T-helper 1 cell treated with Interleukin-12 subunit alpha and Interleukin-12 subunit beta and Interleukin-4 antibody, amounts not matched to agents 30 μg/mL and 1 μg/mL, for 36 hours (primary cell): ENCODE measurements around the gene FREM1.

ENCODE experiments used
- H3K27ac Mint-ChIP-seq: one replicate; pipeline ENCODE4 v1.8.0; 2021; ENCODE audit warnings: mild to moderate bottlenecking, mixed read lengths
- H3K27me3 Mint-ChIP-seq: one replicate; pipeline ENCODE4 v1.8.0; 2021; ENCODE audit warnings: low read depth, mixed read lengths
- H3K36me3 Mint-ChIP-seq: one replicate; pipeline ENCODE4 v1.8.0; 2021; ENCODE audit warnings: low read depth, mixed read lengths
- H3K4me1 Mint-ChIP-seq: one replicate; pipeline ENCODE4 v1.8.0; 2021; ENCODE audit warnings: low read depth, mixed read lengths
- H3K4me3 Mint-ChIP-seq: one replicate; pipeline ENCODE4 v1.8.0; 2021; ENCODE audit warnings: mild to moderate bottlenecking, moderate library complexity, mixed read lengths
- H3K9me3 Mint-ChIP-seq: one replicate; pipeline ENCODE4 v1.8.0; 2021; ENCODE audit warnings: mixed read lengths

Gene FREM1

GRCh38 chr9:14756291-14756690 lies 153.9 kb downstream of the FREM1 start:
- H3K36me3 Mint-ChIP-seq, result no peaks in the 10 kb centered on the region
- H3K4me1 Mint-ChIP-seq, result no peaks in the 10 kb centered on the region
- no peaks in the 10 kb centered on the region for H3K9me3 Mint-ChIP-seq
- H3K4me3 Mint-ChIP-seq, result no peak overlapping the region
- H3K27ac Mint-ChIP-seq, result no peak overlapping the region
- peaks cover under 1% of the 10 kb centered on the region for H3K27me3 Mint-ChIP-seq

DNA sequence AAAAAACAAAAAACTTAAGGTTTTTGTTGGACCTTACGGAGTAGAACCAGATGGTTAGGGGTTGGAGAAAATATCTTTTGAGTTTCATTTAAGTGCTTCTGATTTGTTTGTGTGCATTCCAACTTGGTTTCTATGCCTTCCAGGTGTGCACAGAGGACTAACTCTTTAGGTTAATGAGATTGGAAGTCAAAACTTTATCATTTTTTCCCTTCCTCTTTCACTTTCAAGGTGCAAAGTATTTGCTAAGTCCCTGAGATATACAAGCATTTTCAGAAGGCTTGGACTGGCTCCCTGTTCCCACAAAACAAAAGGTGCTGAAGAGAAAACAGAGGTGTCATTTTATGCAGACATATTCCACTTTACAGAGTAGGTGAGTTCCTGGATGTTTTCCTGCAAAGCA lies 157.4 kb downstream of the FREM1 start:
- H3K27ac Mint-ChIP-seq, result no peak overlapping the region
- peaks cover 31% of the 10 kb centered on the region for H3K27me3 Mint-ChIP-seq

GRCh38 chr9:14752271-14752670 lies 158.0 kb downstream of the FREM1 start:
- Mint-ChIP-seq H3K27me3 (peaks cover 32% of the 10 kb centered on the region), H3K9me3 (no peaks in the 10 kb centered on the region), H3K4me3 (no peak overlapping the region), H3K36me3 (no peaks in the 10 kb centered on the region), H3K27ac (no peak overlapping the region), H3K4me1 (peaks cover 3% of the 10 kb centered on the region)

More for the DNA sequence above, 157.4 kb downstream of the FREM1 start:
- no peaks in the 10 kb centered on the region for H3K36me3 Mint-ChIP-seq
- H3K4me3 Mint-ChIP-seq, result no peak overlapping the region
- no peaks in the 10 kb centered on the region for H3K9me3 Mint-ChIP-seq
- H3K4me1 Mint-ChIP-seq, result peaks cover 3% of the 10 kb centered on the region

DNA sequence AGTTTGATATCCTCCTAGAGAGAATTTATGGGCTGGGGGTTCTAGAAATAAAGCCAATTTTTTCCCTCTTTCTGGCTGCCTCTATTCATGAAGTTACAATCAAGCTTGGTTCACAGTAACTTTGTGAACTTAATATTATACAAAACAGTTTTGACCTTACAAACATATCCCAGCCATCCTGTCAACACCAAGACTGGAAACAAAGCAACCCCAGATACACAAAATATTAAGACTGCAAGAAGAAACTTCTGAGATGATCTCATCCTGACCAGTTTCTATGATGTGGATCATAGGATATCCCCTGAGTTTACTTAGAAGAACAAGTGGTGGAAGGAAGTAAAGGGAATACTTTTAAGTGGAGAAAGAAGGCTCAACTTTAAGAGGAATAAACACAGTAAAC lies 159.4 kb downstream of the FREM1 start:
- Mint-ChIP-seq H3K4me1 (peaks cover 3% of the 10 kb centered on the region), H3K27me3 (peaks cover 32% of the 10 kb centered on the region), H3K4me3 (no peak overlapping the region), H3K27ac (no peak overlapping the region), H3K36me3 (no peaks in the 10 kb centered on the region), H3K9me3 (no peaks in the 10 kb centered on the region)

DNA sequence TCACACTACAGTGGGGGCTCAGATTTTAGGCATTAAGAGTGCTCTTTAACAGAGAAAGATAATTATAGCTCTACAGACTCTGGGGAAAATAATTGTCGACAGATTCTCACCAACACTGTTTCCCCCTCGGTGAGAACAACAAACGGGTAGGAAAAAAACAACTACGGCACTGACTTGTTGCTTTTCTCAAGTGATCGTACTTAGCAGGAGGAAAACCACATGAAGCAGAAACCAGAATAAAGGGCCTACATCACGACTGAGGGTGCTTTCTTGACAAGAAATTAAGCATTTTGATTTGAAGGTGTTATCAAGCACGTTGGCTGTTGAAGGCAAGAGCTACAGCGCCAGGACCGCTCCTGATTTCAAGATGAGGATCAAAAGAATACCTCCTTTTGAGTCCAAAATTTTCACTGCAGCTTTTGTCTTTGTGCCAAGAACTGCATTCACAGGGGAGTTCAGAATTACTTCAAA lies 160.5 kb downstream of the FREM1 start:
- no peak overlapping the region for H3K27ac Mint-ChIP-seq
- H3K36me3 Mint-ChIP-seq, result no peaks in the 10 kb centered on the region
- no peaks in the 10 kb centered on the region for H3K9me3 Mint-ChIP-seq
- H3K4me1 Mint-ChIP-seq, result peaks cover 3% of the 10 kb centered on the region
- H3K27me3 Mint-ChIP-seq, result peaks cover 32% of the 10 kb centered on the region
- H3K4me3 Mint-ChIP-seq, result no peak overlapping the region

DNA sequence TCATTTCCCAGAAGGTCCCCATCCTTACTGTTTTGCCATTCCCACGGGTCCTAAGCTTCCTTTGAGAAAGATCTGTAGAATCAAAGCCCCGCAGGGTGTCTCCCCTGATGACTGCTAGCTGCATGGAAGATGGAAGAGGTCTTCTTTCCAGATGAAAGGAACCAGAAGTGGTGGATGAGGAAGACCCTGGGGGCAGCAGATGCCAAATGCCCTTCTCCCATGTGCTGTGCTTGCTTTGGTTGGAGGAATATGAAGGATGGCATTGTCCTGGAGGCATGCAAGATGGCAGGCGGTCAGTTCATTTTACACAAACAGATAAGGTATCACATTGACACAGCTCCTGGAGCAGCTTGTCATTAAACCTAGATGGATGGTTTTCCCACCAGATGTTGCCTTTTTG lies 161.9 kb downstream of the FREM1 start:
- Mint-ChIP-seq H3K36me3 (no peaks in the 10 kb centered on the region), H3K4me3 (no peak overlapping the region), H3K4me1 (peaks cover 3% of the 10 kb centered on the region), H3K27me3 (peaks cover 32% of the 10 kb centered on the region), H3K9me3 (no peaks in the 10 kb centered on the region), H3K27ac (no peak overlapping the region)

GRCh38 chr9:14747111-14747510 lies 163.1 kb downstream of the FREM1 start:
- H3K4me1 Mint-ChIP-seq, result peaks cover 3% of the 10 kb centered on the region
- H3K36me3 Mint-ChIP-seq, result no peaks in the 10 kb centered on the region
- peaks cover 32% of the 10 kb centered on the region for H3K27me3 Mint-ChIP-seq
- H3K4me3 Mint-ChIP-seq, result no peak overlapping the region
- no peak overlapping the region for H3K27ac Mint-ChIP-seq
- no peaks in the 10 kb centered on the region for H3K9me3 Mint-ChIP-seq

- Mint-ChIP-seq H3K27me3 (peaks cover 33% of the 10 kb centered on the region), H3K9me3 (no peaks in the 10 kb centered on the region), H3K36me3 (no peaks in the 10 kb centered on the region), H3K27ac (no peak overlapping the region), H3K4me3 (no peak overlapping the region), H3K4me1 (peaks cover 3% of the 10 kb centered on the region)
Observed at GRCh38 chr9:14746626-14747025, 163.6 kb downstream of the FREM1 start.

DNA sequence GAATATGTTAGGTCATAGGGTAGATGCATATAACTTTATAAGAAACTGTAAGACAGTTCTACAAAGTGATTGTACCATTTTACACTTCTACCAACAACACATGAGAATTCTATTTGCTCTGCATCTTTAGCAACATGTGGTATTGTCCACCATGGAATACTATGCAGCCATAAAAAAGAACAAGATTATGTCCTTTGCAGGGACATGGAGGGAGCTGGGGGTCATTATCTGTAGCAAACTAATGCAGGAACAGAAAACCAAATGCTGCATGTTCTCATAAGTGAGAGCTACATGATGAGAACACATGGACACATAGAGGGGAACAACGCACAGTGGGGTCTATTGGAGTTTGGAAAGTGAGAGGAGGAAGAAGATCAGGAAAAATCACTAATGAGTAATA lies 165.5 kb downstream of the FREM1 start:
- Mint-ChIP-seq H3K36me3 (no peaks in the 10 kb centered on the region), H3K4me3 (no peak overlapping the region)

DNA sequence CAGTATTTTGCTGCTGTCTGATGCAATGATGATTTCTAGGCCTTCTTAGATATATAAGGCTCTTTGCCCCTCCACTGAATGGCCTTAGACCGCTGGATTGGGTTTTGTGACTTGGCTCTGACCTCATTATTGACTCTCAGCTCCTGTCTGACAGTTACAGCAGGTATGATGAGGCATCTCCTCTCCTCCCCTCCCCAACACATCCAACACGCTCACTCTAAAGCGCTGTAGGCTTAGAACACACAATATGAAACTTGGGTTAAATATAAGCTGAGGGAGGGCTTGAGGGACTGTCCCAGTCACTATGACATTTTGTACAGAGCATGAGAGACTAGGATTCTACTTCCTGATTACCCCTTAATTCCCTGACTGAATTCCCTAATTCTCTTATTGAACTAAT lies 168.9 kb downstream of the FREM1 start:
- Mint-ChIP-seq H3K36me3 (no peaks in the 10 kb centered on the region), H3K27me3 (peaks cover 6% of the 10 kb centered on the region), H3K4me3 (no peak overlapping the region), H3K9me3 (no peaks in the 10 kb centered on the region), H3K27ac (no peak overlapping the region), H3K4me1 (no peaks in the 10 kb centered on the region)

More for the DNA sequence above, 165.5 kb downstream of the FREM1 start:
- no peaks in the 10 kb centered on the region for H3K9me3 Mint-ChIP-seq
- H3K27ac Mint-ChIP-seq, result no peak overlapping the region
- H3K27me3 Mint-ChIP-seq, result peaks cover 21% of the 10 kb centered on the region
- peaks cover under 1% of the 10 kb centered on the region for H3K4me1 Mint-ChIP-seq

DNA sequence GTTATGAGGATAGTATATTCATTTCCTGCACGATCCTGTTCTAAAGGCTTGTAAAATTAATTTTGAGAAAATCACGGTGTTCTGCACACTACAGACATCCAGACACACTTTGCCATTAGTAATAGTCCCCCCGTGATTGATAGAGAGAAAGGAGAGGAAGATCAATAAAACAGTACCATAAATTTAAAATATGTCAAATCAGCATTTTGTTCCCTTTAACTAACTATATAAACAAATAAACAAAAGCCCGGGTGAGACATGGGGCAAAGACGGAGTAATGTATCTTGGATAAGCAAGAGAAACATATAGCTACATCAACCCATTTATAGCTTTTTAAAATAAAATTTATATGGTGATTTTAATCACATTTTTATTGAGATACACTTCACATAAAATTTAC lies 177.1 kb downstream of the FREM1 start:
- H3K36me3 Mint-ChIP-seq, result no peaks in the 10 kb centered on the region
- H3K27ac Mint-ChIP-seq, result no peak overlapping the region
- no peaks in the 10 kb centered on the region for H3K9me3 Mint-ChIP-seq
- no peak overlapping the region for H3K4me3 Mint-ChIP-seq
- H3K27me3 Mint-ChIP-seq, result peaks cover 4% of the 10 kb centered on the region
- H3K4me1 Mint-ChIP-seq, result no peaks in the 10 kb centered on the region

- Mint-ChIP-seq H3K4me3 (no peak overlapping the region), H3K9me3 (no peaks in the 10 kb centered on the region), H3K27ac (no peak overlapping the region), H3K27me3 (peaks cover 11% of the 10 kb centered on the region), H3K36me3 (no peaks in the 10 kb centered on the region), H3K4me1 (no peaks in the 10 kb centered on the region)
Observed at GRCh38 chr9:14731294-14731981, 178.8 kb downstream of the FREM1 start.

DNA sequence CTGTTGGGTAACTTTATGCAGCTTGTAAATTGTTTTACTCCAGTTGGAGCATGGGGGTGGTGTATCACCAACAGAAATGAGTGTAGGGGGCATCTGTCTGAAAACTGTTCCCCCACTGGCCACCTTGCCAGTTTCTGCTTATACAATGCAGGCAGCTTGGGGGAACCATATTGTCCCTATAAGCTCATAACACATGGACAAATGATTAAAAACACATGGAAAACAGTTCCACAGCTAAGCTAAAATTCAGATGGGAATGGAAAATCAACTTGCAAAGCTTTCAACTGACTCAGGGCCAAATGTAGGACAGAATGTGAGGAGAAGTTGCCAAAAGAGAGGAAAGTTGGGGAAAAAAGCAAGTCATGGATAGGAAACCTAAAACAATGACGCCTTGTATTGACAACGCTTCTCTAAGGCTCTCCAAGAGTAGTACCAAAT lies 179.7 kb downstream of the FREM1 start:
- Mint-ChIP-seq H3K4me1 (no peaks in the 10 kb centered on the region), H3K9me3 (no peaks in the 10 kb centered on the region), H3K27ac (no peak overlapping the region), H3K36me3 (no peaks in the 10 kb centered on the region), H3K27me3 (peaks cover 11% of the 10 kb centered on the region), H3K4me3 (no peak overlapping the region)

- H3K4me3 Mint-ChIP-seq, result no peak overlapping the region
- peaks cover 14% of the 10 kb centered on the region for H3K27me3 Mint-ChIP-seq
- H3K27ac Mint-ChIP-seq, result no peak overlapping the region
Observed at GRCh38 chr9:14723301-14723700, 186.9 kb downstream of the FREM1 start.

DNA sequence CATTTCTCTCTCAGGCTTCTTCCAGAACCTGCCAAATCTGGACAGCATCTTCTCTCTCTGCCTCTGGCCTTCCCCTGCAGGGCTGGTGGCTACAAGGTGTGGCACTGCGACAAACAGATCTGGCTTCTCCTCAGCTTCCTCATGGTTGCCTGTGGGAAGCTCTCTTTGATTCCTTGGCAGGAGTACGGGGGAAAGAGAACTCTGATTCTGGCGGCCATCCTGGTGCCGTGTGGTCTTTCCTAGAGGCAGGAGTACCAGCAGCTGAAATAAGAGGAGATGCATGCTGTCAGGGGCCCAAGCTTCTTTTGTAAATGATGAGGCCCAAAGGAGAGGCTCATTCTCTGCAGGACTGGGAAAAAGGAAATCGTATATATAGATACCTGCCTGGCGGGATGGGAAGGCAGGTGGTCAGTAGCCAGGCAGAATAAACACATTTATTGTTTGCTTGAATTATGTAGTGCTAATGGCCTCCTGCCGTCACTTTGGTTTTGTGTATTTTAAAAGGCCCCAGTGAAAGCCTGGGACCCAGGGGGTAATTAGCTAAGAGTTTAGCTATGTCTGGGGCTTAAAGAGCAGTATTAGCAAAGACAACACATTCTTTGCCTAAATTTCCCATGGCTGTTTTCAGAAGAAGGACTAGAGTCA lies 187.7 kb downstream of the FREM1 start, which contains the start of gene CER1:
Gene CER1 (minus strand): TSS at position 343 of the 645 bp plus-strand sequence. CDS start 61 bp downstream, at position 282.
- H3K27ac Mint-ChIP-seq, result no peak within 1 kb of the TSS
- no peak within 1 kb of the TSS for H3K4me3 Mint-ChIP-seq
- no peaks in the 10 kb centered on the region for H3K9me3 Mint-ChIP-seq
- H3K27me3 Mint-ChIP-seq, result peaks cover 12% of the 10 kb centered on the region
- H3K4me1 Mint-ChIP-seq, result no peaks in the 10 kb centered on the region
- H3K36me3 Mint-ChIP-seq, result no peaks in the 10 kb centered on the region

More at GRCh38 chr9:14723301-14723700, 186.9 kb downstream of the FREM1 start:
- Mint-ChIP-seq H3K9me3 (no peaks in the 10 kb centered on the region), H3K4me1 (no peaks in the 10 kb centered on the region), H3K36me3 (no peaks in the 10 kb centered on the region)
